CD4-positive, alpha-beta T cell (primary cell): ENCODE data around the gene FASTKD3. TPM values are rescaled to one million over a fixed set of nuclear protein-coding genes. Genes with fewer than 3 reads are reported as not detected.

Experiments
- ATAC-seq: fragments of 200-7000 bp; cut with Tn5 transposase; one replicate; pipeline ENCODE4 v1.10.0; 2022; ENCODE audit warnings: mild to moderate bottlenecking; ENCODE audit not compliant: poor library complexity
- CTCF ChIA-PET: fragments of 350-600 bp; sonication (Branson Sonifier 250); formaldehyde crosslinking; loops from one replicate; lab custom pipeline; 2021; ENCODE audit warnings: antibody characterized with exemption, inconsistent platforms; lab: Charles Lee
- POLR2A ChIA-PET: fragments of 350-600 bp; sonication (Branson Sonifier 250); formaldehyde crosslinking; loops from one replicate; lab custom pipeline; 2021; ENCODE audit warnings: antibody characterized with exemption, inconsistent platforms; lab: Charles Lee
- DNase-seq, 14 experiments: peaks; one replicate each; pipeline ENCODE4 v3.0.0-alpha.2; 2013 to 2020; ENCODE audit warnings: mixed read lengths in 2 of 14
- H3K27ac ChIP-seq, 2 donors: one replicate each; pipeline versions ENCODE4 v1.5.1 to v1.7.0; 2013; ENCODE audit warnings: low read length in 2 of 2, low read depth in 1 of 2, mild to moderate bottlenecking in 1 of 2
- H3K27me3 ChIP-seq, 2 experiments: 1 replicate in 1 of 2; 2 replicates in 1 of 2; pipeline versions ENCODE4 v1.6.1 to v1.7.0; 2013; ENCODE audit warnings: low read length in 2 of 2, control low read depth in 1 of 2, mild to moderate bottlenecking in 1 of 2, moderate library complexity in 1 of 2; ENCODE audit not compliant: insufficient read depth in 2 of 2, control insufficient read depth in 1 of 2
- H3K36me3 ChIP-seq: one replicate; pipeline ENCODE4 v1.6.1; 2013; ENCODE audit warnings: low read length, control low read depth; ENCODE audit not compliant: insufficient read depth
- H3K4me1 ChIP-seq: one replicate; pipeline ENCODE4 v1.6.1; 2013; ENCODE audit warnings: low read length, control low read depth; ENCODE audit not compliant: insufficient read depth
- H3K4me3 ChIP-seq: one replicate; pipeline ENCODE4 v1.5.1; 2013; ENCODE audit warnings: mild to moderate bottlenecking, low read length, moderate library complexity
- H3K9me3 ChIP-seq, 2 experiments: 1 replicate in 1 of 2; 2 replicates in 1 of 2; pipeline versions ENCODE4 v1.6.1 to v1.7.0; 2013; ENCODE audit warnings: low read length in 2 of 2, mild to moderate bottlenecking in 2 of 2, control low read depth in 1 of 2, moderate library complexity in 1 of 2; ENCODE audit not compliant: control insufficient read depth in 1 of 2, insufficient read depth in 1 of 2
- H3K27ac Mint-ChIP-seq: one replicate; pipeline ENCODE4 v1.8.0; 2020; ENCODE audit warnings: mixed read lengths
- H3K27me3 Mint-ChIP-seq: one replicate; pipeline ENCODE4 v1.8.0; 2021; ENCODE audit warnings: mixed read lengths
- H3K36me3 Mint-ChIP-seq: one replicate; pipeline ENCODE4 v1.8.0; 2021; ENCODE audit warnings: low read depth, mixed read lengths
- H3K4me1 Mint-ChIP-seq: one replicate; pipeline ENCODE4 v1.8.0; 2021; ENCODE audit warnings: low read depth, mixed read lengths
- H3K4me3 Mint-ChIP-seq: one replicate; pipeline ENCODE4 v1.8.0; 2020; ENCODE audit warnings: mild to moderate bottlenecking, mixed read lengths
- H3K9me3 Mint-ChIP-seq: one replicate; pipeline ENCODE4 v1.8.0; 2020; ENCODE audit warnings: mixed read lengths
- CTCF ChIP-seq: fragments of 200-600 bp; IDR thresholded peaks from one replicate; pipeline ENCODE4 v1.8.0; 2022; ENCODE audit warnings: antibody characterized with exemption, mild to moderate bottlenecking
- intact Hi-C, 2 experiments: fragments of 100-400 bp; cut with DNase I in 1 of 2; cut with micrococcal nuclease in 1 of 2; formaldehyde crosslinking; loops; one replicate each; pipeline versions ENCODE4 v1.15.1 to v1.9.0; 2023 to 2025; cut with DNase I, micrococcal nuclease
- total RNA-seq, 174 experiments: library from RNA in 2 of 174; stranded (reverse) in 2 of 174; gene quantifications; one replicate each; pipeline ENCODE4 v1.2.3 and lab custom pipeline; 2021 to 2026

Gene FASTKD3
- total RNA-seq, 2 experiments from 2014 or later, result 2.6 to 3.4 TPM

- Mint-ChIP-seq H3K27me3 (no peaks in the 10 kb centered on the region), H3K4me1 (peaks cover 82% of the 10 kb centered on the region), H3K36me3 (peaks cover 95% of the 10 kb centered on the region), H3K27ac (peak overlapping the region; percentile 60), H3K4me3 (no peak overlapping the region), H3K9me3 (no peaks in the 10 kb centered on the region)
- H3K36me3 ChIP-seq, result peaks cover 86% of the 10 kb centered on the region
- no peak overlapping the region for H3K27ac ChIP-seq
- TF ChIP-seq CTCF, result no peak
- H3K9me3 ChIP-seq, result no peaks in the 10 kb centered on the region
- no peaks in the 10 kb centered on the region for H3K27me3 ChIP-seq
- ATAC-seq (no peak), DNase-seq (no peak)
- no peak overlapping the region for H3K4me3 ChIP-seq
- intact Hi-C loops, result loop anchor here in 1 of 2 experiments (10.0 kb wide), 1 partner anchor 1243 kb away; the partner anchor contains the start of genes NSUN2 and SRD5A1
- H3K4me1 ChIP-seq, result peaks cover 23% of the 10 kb centered on the region
- ChIA-PET CTCF (no interaction called here), POLR2A (interaction anchor here (1.3 kb wide), 1 partner anchor 9 kb away, joined by 3 read pairs; no protein-coding TSS in a partner anchor)
Observed at GRCh38 chr5:7877851-7878250, 9.0 kb upstream of the FASTKD3 start.

- Mint-ChIP-seq H3K4me3 (no peak overlapping the region), H3K27ac (peak overlapping the region; percentile 7), H3K27me3 (no peaks in the 10 kb centered on the region), H3K9me3 (no peaks in the 10 kb centered on the region), H3K36me3 (peaks cover 90% of the 10 kb centered on the region), H3K4me1 (peaks cover 89% of the 10 kb centered on the region)
- no peak for TF ChIP-seq CTCF
- peaks cover 26% of the 10 kb centered on the region for H3K4me1 ChIP-seq
- peaks cover 77% of the 10 kb centered on the region for H3K36me3 ChIP-seq
- ChIA-PET CTCF (interaction anchor here (3.0 kb wide), 1 partner anchor 10 kb away, joined by 14 read pairs; no protein-coding TSS in a partner anchor), POLR2A (interaction anchor here (1.2 kb wide), 1 partner anchor 10 kb away, joined by 3 read pairs; no protein-coding TSS in a partner anchor)
- H3K4me3 ChIP-seq, result no peak overlapping the region
- intact Hi-C loops, result loop anchor here in 1 of 2 experiments (10.0 kb wide), 1 partner anchor 1242 kb away; the partner anchor contains the start of genes NSUN2 and SRD5A1
- H3K27me3 ChIP-seq, result no peaks in the 10 kb centered on the region
- no peak overlapping the region for H3K27ac ChIP-seq
- no peaks in the 10 kb centered on the region for H3K9me3 ChIP-seq
- ATAC-seq, result peak; percentile 45
- DNase-seq, result peak in 1 of 14 experiments; percentile 10
Observed at GRCh38 chr5:7876867-7877266, 8.0 kb upstream of the FASTKD3 start.

DNA sequence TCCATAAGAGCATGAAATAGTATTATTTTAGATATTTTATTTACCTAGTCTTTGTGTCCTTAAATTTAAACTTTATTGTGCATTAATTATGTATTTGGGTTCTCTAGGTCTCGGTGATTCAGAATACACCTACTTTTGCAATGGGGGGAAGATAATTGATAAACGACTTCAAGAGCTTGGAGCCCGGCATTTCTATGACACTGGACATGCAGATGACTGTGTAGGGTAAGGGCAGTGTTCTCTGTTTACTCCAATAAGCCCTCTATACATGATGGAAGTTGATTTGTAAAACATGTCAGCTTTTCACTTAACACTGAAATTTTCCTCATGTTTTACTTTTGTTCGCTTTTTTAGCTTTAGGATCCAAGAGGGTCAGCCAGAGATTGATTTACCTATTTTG is 6.3 kb upstream of the FASTKD3 start:
- no peaks in the 10 kb centered on the region for H3K9me3 ChIP-seq
- ChIA-PET POLR2A (no interaction called here), CTCF (interaction anchor here (3.0 kb wide), 1 partner anchor 12 kb away, joined by 14 read pairs; no protein-coding TSS in a partner anchor)
- intact Hi-C loops, result loop anchor here in 1 of 2 experiments (10.0 kb wide), 1 partner anchor 1240 kb away; the partner anchor contains the start of genes NSUN2 and SRD5A1
- DNase-seq (no peak), ATAC-seq (no peak)
- H3K36me3 ChIP-seq, result peaks cover 63% of the 10 kb centered on the region
- Mint-ChIP-seq H3K4me3 (no peak overlapping the region), H3K9me3 (no peaks in the 10 kb centered on the region), H3K36me3 (peaks cover 80% of the 10 kb centered on the region), H3K4me1 (peaks cover 89% of the 10 kb centered on the region), H3K27ac (no peak overlapping the region), H3K27me3 (no peaks in the 10 kb centered on the region)
- H3K27ac ChIP-seq, result no peak overlapping the region
- no peaks in the 10 kb centered on the region for H3K27me3 ChIP-seq
- TF ChIP-seq CTCF, result no peak
- H3K4me1 ChIP-seq, result peaks cover 38% of the 10 kb centered on the region
- H3K4me3 ChIP-seq, result no peak overlapping the region
